Liver (tissue), 9 donors: ENCODE measurements around the gene GPR55. TPM values are rescaled to one million over a fixed set of nuclear protein-coding genes. Genes with fewer than 3 reads are reported as not detected.
"Not testable (repeated sequence)": the region's sequence is repeated elsewhere in the genome, so short reads cannot be mapped to it uniquely, and the experiment has no call there.

ENCODE experiments used
- DNase-seq: peaks from one replicate; pipeline ENCODE4 v3.0.0-alpha.2; 2017; ENCODE audit warnings: low spot score
- H3K27ac ChIP-seq, 2 donors: one replicate each; pipeline ENCODE4 v1.7.0; 2013; ENCODE audit warnings: inconsistent platforms in 2 of 2, low read length in 2 of 2, control low read depth in 1 of 2, low read depth in 1 of 2, mild to moderate bottlenecking in 1 of 2
- H3K27me3 ChIP-seq, 4 donors: one replicate each; pipeline versions ENCODE4 v1.6.1 to v1.7.0; 2013; ENCODE audit warnings: low read length in 3 of 4, inconsistent platforms in 1 of 4, mild to moderate bottlenecking in 1 of 4, moderate library complexity in 1 of 4; ENCODE audit not compliant: control insufficient read depth in 4 of 4, insufficient read depth in 4 of 4
- H3K36me3 ChIP-seq, 4 donors: one replicate each; pipeline versions ENCODE4 v1.6.1 to v1.7.0; 2013; ENCODE audit warnings: low read length in 3 of 4, mild to moderate bottlenecking in 3 of 4, low read depth in 1 of 4, moderate library complexity in 1 of 4; ENCODE audit not compliant: control insufficient read depth in 4 of 4, insufficient read depth in 3 of 4
- H3K4me1 ChIP-seq, 4 donors: one replicate each; pipeline versions ENCODE4 v1.6.1 to v1.7.0; 2013; ENCODE audit warnings: low read length in 3 of 4, mild to moderate bottlenecking in 3 of 4, moderate library complexity in 1 of 4; ENCODE audit not compliant: control insufficient read depth in 4 of 4, insufficient read depth in 4 of 4
- H3K4me3 ChIP-seq, 3 donors: one replicate each; pipeline versions ENCODE4 v1.6.1 to v1.7.0; 2013; ENCODE audit warnings: low read length in 3 of 3, control low read depth in 1 of 3, low read depth in 1 of 3, mild to moderate bottlenecking in 1 of 3
- H3K9ac ChIP-seq, 2 donors: one replicate each; pipeline ENCODE4 v1.7.0; 2013; ENCODE audit warnings: low read length in 2 of 2, mild to moderate bottlenecking in 2 of 2, moderate library complexity in 2 of 2, control low read depth in 1 of 2, low read depth in 1 of 2
- H3K9me3 ChIP-seq, 4 donors: one replicate each; pipeline versions ENCODE4 v1.6.1 to v1.7.0; 2013; ENCODE audit warnings: low read length in 3 of 4; ENCODE audit not compliant: control insufficient read depth in 4 of 4
- EGR1 ChIP-seq, 2 donors: IDR thresholded peaks; 2 replicates each; pipeline ENCODE4 v1.6.1; 2016 to 2018; ENCODE audit warnings: antibody characterized with exemption in 2 of 2, low read depth in 2 of 2
- FOXA1 ChIP-seq: IDR thresholded peaks from 2 replicates; pipeline ENCODE4 v1.6.1; 2016; ENCODE audit warnings: antibody characterized with exemption
- FOXA2 ChIP-seq: IDR thresholded peaks from 2 replicates; pipeline ENCODE4 v1.6.1; 2016; ENCODE audit warnings: antibody characterized with exemption
- GABPA ChIP-seq, 2 donors: IDR thresholded peaks in 1 of 2; conservative IDR thresholded peaks in 1 of 2; 2 replicates each; pipeline ENCODE4 v1.6.1; 2016; ENCODE audit warnings: antibody characterized with exemption in 2 of 2, mild to moderate bottlenecking in 1 of 2, moderate library complexity in 1 of 2
- JUND ChIP-seq, 2 donors: IDR thresholded peaks; 2 replicates each; pipeline ENCODE4 v1.6.1; 2016; ENCODE audit warnings: antibody characterized with exemption in 2 of 2
- RXRA ChIP-seq, 2 donors: IDR thresholded peaks; 2 replicates each; pipeline ENCODE4 v1.6.1; 2017 to 2018; ENCODE audit warnings: antibody characterized with exemption in 2 of 2, mild to moderate bottlenecking in 1 of 2
- SP1 ChIP-seq: IDR thresholded peaks from 2 replicates; pipeline ENCODE4 v1.6.1; 2018; ENCODE audit warnings: antibody characterized with exemption, mild to moderate bottlenecking
- TAF1 ChIP-seq: conservative IDR thresholded peaks from 2 replicates; pipeline ENCODE4 v1.6.1; 2016; ENCODE audit warnings: antibody characterized with exemption, mild to moderate bottlenecking
- YY1 ChIP-seq: IDR thresholded peaks from 2 replicates; pipeline ENCODE4 v1.6.1; 2016; ENCODE audit warnings: antibody characterized with exemption, mild to moderate bottlenecking
- WGBS: extraction: QIAGEN DNeasy Blood & Tissue Kit; methylation state at CpG from one replicate; pipeline ENCODE4 v1.1.7; 2013; 5-methylcytosine and 5-hydroxymethylcytosine counted together
- polyA plus RNA-seq, 2 donors: library from polyadenylated mRNA; stranded (reverse) in 1 of 2; unstranded in 1 of 2; fragments of 200-250 nt in 1 of 2; fragments of >200 nt in 1 of 2; fragmentation: Nextera tagmentation in 1 of 2; extraction: Ambion mirVana in 1 of 2; gene quantifications; one replicate each; pipeline versions ENCODE4 v1.2.1 to v1.2.3, GENCODE V29; 2013 to 2015
- total RNA-seq, 2 donors: library from RNA; depleted of rRNA; stranded (reverse); fragments of >200 nt; gene quantifications; one replicate each; pipeline ENCODE4 v1.2.3, GENCODE V29; 2014
- TF ChIP-seq, protein P1 (sequence below): IDR thresholded peaks from 2 replicates; pipeline ENCODE4 v1.6.1; 2016; ENCODE audit warnings: antibody characterized with exemption
- TF ChIP-seq, protein P2 (sequence below): fragments of 150-350 bp; IDR thresholded peaks from 2 replicates; pipeline ENCODE4 v1.5.1; 2017; ENCODE audit warnings: improper control_type of control experiment, low read depth, low read length; ENCODE audit not compliant: missing input control
- TF ChIP-seq, protein P3 (sequence below): IDR thresholded peaks from 2 replicates; pipeline ENCODE4 v1.6.1; 2016; ENCODE audit warnings: antibody characterized with exemption, mild to moderate bottlenecking
- TF ChIP-seq, protein P4 (sequence below): IDR thresholded peaks from 2 replicates; pipeline ENCODE4 v1.6.1; 2016; ENCODE audit warnings: antibody characterized with exemption
- donor health status: healthy.
- donor health status: healthy.
- donor health status: healthy.
- donor health status: healthy.
- donor health status: healthy.

Gene GPR55
- total and polyA plus RNA-seq, 4 donors, result 0.05 to 0.17 (median 0.10) TPM; not detected in 1

DNA sequence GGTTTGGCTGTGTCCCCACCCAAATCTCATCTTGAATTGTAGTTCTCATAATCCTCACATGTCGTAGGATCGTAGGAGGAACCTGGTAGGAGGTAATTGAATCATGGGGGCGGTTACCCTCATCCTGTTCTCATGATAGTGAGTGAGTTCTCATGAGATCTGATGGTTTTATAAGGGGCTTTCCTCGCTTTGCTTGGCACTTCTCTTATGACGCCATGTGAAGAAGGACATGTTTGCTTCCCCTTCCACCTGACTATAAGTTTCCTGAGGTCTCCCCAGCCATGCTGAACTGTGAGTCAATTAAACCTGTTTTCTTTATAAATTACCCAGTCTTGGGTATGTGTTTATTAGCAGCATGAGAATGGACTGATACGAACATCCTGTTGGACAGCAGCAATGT is 11.2 kb upstream of the GPR55 start:
- H3K4me1 ChIP-seq, H3K4me3 ChIP-seq, H3K9ac ChIP-seq, H3K36me3 ChIP-seq, H3K9me3 ChIP-seq, H3K27me3 ChIP-seq, H3K27ac ChIP-seq: not testable (repeated sequence)
- DNase-seq, result peak; percentile 1
- 90% methylated on average over 6 of the region's 6 CpGs for WGBS

DNA sequence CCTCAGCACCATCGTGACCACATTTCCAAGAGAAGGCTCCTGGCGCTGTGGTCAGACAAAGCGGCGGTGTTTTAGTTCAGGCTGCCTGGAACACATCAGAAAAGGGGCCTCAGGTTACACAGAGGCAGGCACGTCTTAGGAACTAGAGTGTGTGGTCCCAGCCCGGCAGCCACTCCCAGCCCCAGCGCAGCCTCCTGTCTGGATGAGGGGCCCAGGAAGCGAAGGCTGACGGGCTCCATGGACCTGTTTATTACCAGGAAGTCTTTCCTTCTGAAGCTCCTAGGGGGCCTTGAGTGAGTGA is 10.0 kb upstream of the GPR55 start:
- TF ChIP-seq, protein P1, sequence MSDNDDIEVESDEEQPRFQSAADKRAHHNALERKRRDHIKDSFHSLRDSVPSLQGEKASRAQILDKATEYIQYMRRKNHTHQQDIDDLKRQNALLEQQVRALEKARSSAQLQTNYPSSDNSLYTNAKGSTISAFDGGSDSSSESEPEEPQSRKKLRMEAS, result no peak
- no peak for TF ChIP-seq FOXA1
- TF ChIP-seq JUND (IDR thresholded peaks at IDR 0.05), result no peak
- no peak for TF ChIP-seq TAF1
- WGBS, result 90% methylated on average over 9 of the region's 9 CpGs
- peak; percentile 29 for DNase-seq

DNA sequence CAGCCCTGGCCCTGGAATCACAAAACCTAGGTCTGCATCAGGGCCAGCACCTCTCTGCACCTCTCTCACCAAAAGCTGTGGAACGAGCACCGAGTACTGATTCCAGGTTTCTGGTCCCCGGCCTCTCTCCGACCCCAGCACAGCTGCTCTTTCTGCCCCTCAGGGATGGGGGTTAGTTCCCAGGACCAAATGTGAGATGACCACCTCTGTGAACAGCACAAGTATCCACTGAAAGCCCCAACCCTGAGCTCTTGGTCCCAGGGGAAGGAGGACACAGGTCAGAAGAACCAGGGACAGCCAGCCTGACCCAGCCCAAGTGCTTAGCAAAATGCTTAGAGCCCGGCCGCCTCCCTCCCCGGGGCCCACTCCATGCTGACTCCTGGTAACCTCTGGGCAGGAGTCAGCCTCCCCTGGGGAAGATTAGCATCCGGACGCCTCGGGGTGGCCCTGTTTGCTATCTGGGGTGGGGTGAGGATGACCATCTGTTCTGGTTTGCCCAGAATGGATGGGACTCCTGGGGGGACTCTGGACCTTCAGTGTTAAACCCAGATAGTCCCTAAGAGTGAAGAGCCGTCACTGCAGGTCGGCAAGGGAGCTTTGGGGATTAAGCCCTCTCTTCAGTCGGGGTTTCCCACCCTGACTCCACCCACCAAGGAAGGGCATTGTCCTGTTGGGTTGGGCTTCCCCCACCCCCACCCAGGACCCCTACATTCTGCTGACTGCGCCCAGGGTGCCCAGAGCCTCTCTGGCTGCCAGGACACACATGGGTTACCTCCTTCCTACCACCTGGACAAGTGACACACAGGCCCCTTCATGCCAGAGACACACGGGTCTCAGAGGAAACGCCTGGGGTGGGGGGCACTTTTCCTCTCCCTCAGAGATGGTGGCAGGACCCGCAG is 9.4 kb upstream of the GPR55 start:
- Histone ChIP-seq H3K9me3 (peaks cover 0 to 7% (median 3%) of the 10 kb centered on the region in 4 donors), H3K4me1 (no peaks in the 10 kb centered on the region), H3K27ac (no peak overlapping the region), H3K27me3 (no peaks in the 10 kb centered on the region), H3K4me3 (no peak overlapping the region), H3K36me3 (no peaks in the 10 kb centered on the region), H3K9ac (no peak overlapping the region)
- WGBS, result 85% methylated on average over 17 of the region's 17 CpGs
- DNase-seq, result peak; percentile 20
- TF ChIP-seq, protein P2, sequence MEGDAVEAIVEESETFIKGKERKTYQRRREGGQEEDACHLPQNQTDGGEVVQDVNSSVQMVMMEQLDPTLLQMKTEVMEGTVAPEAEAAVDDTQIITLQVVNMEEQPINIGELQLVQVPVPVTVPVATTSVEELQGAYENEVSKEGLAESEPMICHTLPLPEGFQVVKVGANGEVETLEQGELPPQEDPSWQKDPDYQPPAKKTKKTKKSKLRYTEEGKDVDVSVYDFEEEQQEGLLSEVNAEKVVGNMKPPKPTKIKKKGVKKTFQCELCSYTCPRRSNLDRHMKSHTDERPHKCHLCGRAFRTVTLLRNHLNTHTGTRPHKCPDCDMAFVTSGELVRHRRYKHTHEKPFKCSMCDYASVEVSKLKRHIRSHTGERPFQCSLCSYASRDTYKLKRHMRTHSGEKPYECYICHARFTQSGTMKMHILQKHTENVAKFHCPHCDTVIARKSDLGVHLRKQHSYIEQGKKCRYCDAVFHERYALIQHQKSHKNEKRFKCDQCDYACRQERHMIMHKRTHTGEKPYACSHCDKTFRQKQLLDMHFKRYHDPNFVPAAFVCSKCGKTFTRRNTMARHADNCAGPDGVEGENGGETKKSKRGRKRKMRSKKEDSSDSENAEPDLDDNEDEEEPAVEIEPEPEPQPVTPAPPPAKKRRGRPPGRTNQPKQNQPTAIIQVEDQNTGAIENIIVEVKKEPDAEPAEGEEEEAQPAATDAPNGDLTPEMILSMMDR, result no peak
- TF ChIP-seq, protein P3, sequence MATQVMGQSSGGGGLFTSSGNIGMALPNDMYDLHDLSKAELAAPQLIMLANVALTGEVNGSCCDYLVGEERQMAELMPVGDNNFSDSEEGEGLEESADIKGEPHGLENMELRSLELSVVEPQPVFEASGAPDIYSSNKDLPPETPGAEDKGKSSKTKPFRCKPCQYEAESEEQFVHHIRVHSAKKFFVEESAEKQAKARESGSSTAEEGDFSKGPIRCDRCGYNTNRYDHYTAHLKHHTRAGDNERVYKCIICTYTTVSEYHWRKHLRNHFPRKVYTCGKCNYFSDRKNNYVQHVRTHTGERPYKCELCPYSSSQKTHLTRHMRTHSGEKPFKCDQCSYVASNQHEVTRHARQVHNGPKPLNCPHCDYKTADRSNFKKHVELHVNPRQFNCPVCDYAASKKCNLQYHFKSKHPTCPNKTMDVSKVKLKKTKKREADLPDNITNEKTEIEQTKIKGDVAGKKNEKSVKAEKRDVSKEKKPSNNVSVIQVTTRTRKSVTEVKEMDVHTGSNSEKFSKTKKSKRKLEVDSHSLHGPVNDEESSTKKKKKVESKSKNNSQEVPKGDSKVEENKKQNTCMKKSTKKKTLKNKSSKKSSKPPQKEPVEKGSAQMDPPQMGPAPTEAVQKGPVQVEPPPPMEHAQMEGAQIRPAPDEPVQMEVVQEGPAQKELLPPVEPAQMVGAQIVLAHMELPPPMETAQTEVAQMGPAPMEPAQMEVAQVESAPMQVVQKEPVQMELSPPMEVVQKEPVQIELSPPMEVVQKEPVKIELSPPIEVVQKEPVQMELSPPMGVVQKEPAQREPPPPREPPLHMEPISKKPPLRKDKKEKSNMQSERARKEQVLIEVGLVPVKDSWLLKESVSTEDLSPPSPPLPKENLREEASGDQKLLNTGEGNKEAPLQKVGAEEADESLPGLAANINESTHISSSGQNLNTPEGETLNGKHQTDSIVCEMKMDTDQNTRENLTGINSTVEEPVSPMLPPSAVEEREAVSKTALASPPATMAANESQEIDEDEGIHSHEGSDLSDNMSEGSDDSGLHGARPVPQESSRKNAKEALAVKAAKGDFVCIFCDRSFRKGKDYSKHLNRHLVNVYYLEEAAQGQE, result no peak
- TF ChIP-seq, protein P1, result no peak
- no peak for TF ChIP-seq EGR1 (IDR thresholded peaks at IDR 0.05; ENCODE audit: low read depth in 2 of 2)
- no peak for TF ChIP-seq FOXA2
- TF ChIP-seq, protein P4, sequence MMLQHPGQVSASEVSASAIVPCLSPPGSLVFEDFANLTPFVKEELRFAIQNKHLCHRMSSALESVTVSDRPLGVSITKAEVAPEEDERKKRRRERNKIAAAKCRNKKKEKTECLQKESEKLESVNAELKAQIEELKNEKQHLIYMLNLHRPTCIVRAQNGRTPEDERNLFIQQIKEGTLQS, result no peak
- no peak for TF ChIP-seq RXRA (IDR thresholded peaks at IDR 0.05)
- no peak for TF ChIP-seq YY1
- no peak for TF ChIP-seq GABPA (IDR thresholded peaks at IDR 0.05 in 1 of 2, conservative IDR thresholded peaks at IDR 0.05 in 1 of 2)
- TF ChIP-seq SP1, result no peak
- no peak for TF ChIP-seq TAF1
- TF ChIP-seq JUND (IDR thresholded peaks at IDR 0.05), result no peak

More for the DNA sequence above, 10.0 kb upstream of the GPR55 start:
- no peak overlapping the region for H3K9ac ChIP-seq
- no peaks in the 10 kb centered on the region for H3K27me3 ChIP-seq
- no peaks in the 10 kb centered on the region for H3K36me3 ChIP-seq
- no peak overlapping the region for H3K27ac ChIP-seq
- H3K4me1 ChIP-seq, result no peaks in the 10 kb centered on the region
- H3K9me3 ChIP-seq, result peaks cover 0 to 7% (median 3%) of the 10 kb centered on the region in 4 donors
- H3K4me3 ChIP-seq, result no peak overlapping the region
